ENCODE results near the gene ALS2CL. TPM values are rescaled to one million over a fixed set of nuclear protein-coding genes. Genes with fewer than 3 reads are reported as not detected.

Gene ALS2CL
- total RNA-seq, 1 experiment from 2014 or later = 4.9 TPM

DNA sequence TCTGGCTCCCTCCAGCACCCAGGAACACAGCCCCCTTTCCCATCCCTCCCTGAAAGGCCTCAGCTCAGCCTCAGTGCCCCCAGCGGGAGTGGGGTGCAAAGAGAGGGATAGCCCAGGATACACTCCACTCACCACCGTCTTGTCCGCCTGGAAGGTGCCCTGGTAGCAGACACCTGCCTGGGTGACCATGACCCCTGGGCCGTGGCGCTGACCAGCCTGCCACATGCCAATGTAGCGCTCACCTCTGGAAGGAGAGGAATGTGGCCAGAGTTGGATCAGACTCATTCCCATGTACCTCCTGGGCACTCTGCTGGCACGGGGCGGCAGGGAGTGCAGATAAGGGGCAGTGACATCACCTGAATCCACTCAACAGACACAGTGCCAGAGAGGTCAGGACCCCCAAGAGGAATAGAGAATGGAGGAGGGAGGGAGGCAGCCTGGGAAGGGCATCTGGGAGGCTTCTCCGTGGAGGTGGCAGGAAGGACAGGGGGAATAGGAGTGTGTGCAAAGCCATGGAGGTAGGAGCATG lies 13.1 kb downstream of the ALS2CL start:
- Histone ChIP-seq H3K4ac (ENCODE audit: low read depth, low read length) (no peak overlapping the region), H2AFZ (ENCODE audit: low read length) (no peak overlapping the region), H2BK20ac (ENCODE audit: low read depth, low read length, poor library complexity, severe bottlenecking) (no peak overlapping the region), H2BK120ac (ENCODE audit: low read depth, low read length, poor library complexity, severe bottlenecking) (no peak overlapping the region), H2BK12ac (ENCODE audit: insufficient read length, low read depth, low read length) (no peak overlapping the region), H3K23ac (ENCODE audit: insufficient read length, low read depth, low read length) (no peak overlapping the region), H4K20me1 (ENCODE audit: control insufficient read depth, insufficient read depth, insufficient read length) (no peaks in the 10 kb centered on the region), H3K27me3 (ENCODE audit: insufficient read depth, low read length) (no peaks in the 10 kb centered on the region), H2BK5ac (ENCODE audit: insufficient read length, low read length) (no peak overlapping the region), H3K23me2 (ENCODE audit: insufficient read length, low read depth, low read length, poor library complexity, severe bottlenecking) (no peaks in the 10 kb centered on the region), H3T11ph (ENCODE audit: low read length) (no peak overlapping the region), H3K9me3 (ENCODE audit: control insufficient read depth, low read depth, low read length) (no peaks in the 10 kb centered on the region), H3K79me1 (ENCODE audit: insufficient read depth, low read depth, low read length, poor library complexity, severe bottlenecking) (no peaks in the 10 kb centered on the region), H3K27ac (ENCODE audit: insufficient read length, low read depth, low read length) (no peak overlapping the region), H4K91ac (ENCODE audit: insufficient read length, low read depth, low read length) (no peak overlapping the region), H3K4me2 (ENCODE audit: insufficient read depth, insufficient read length, low read length) (no peak overlapping the region), H3K56ac (ENCODE audit: insufficient read length, low read depth, low read length) (no peak overlapping the region), H2AK5ac (ENCODE audit: insufficient read length, low read length) (no peak overlapping the region), H2BK15ac (ENCODE audit: low read depth, low read length) (no peak overlapping the region), H3K4me1 (ENCODE audit: insufficient read depth, low read length) (no peaks in the 10 kb centered on the region), H3K79me2 (ENCODE audit: insufficient read depth, low read length) (no peaks in the 10 kb centered on the region), H4K8ac (replicated peaks; ENCODE audit: insufficient read length, low read depth, low read length) (no peak overlapping the region), H3K18ac (ENCODE audit: insufficient read length, low read depth, low read length) (no peak overlapping the region), H3K9ac (ENCODE audit: extremely low read depth, insufficient read length, low read length) (no peak overlapping the region), H4K5ac (ENCODE audit: insufficient read length, low read depth, low read length) (no peak overlapping the region), H3K14ac (ENCODE audit: insufficient read depth, low read length) (no peak overlapping the region)
- no peak for TF ChIP-seq CTCF (conservative IDR thresholded peaks at IDR 0.05)
- Mint-ChIP-seq H3K9me3 (no peaks in the 10 kb centered on the region), H3K4me3 (no peak overlapping the region), H3K27me3 (ENCODE audit: low read depth) (no peaks in the 10 kb centered on the region), H3K36me3 (ENCODE audit: insufficient read depth in 1 of 3, low read depth in 3 of 3) (no peaks in the 10 kb centered on the region; a peak in 3 of 7 replicates), H3K4me1 (peaks cover 3 to 18% of the 10 kb centered on the region in 2 experiments), H3K27ac (peak overlapping the region in 1 of 3 experiments; percentile 46; a peak in 4 of 7 replicates)
- no CpG with 5 or more reads among the region's 9 CpGs for WGBS (ENCODE audit: extremely low coverage, insufficient read length, low lambda C conversion rate)
- DNase-seq = no peak
